ENCODE measurements around the gene DNM3.

The DNM3 gene

GRCh38 chr1:172383536-172383935 lies 542.2 kb downstream of the DNM3 start:
- DNase-seq = no peak

GRCh38 chr1:172384656-172385055 lies 543.4 kb downstream of the DNM3 start:
- DNase-seq = no peak

GRCh38 chr1:172386046-172386445 lies 544.7 kb downstream of the DNM3 start:
- no peak for DNase-seq

- no peak for DNase-seq
These were observed 547.2 kb downstream of the DNM3 start for GRCh38 chr1:172388490-172388889.

- DNase-seq = no peak
These were observed 549.0 kb downstream of the DNM3 start for GRCh38 chr1:172390301-172390682.

GRCh38 chr1:172390683-172391551 lies 549.6 kb downstream of the DNM3 start:
- no peak for DNase-seq

- DNase-seq = no peak
These were observed 550.7 kb downstream of the DNM3 start for GRCh38 chr1:172391976-172392375.

GRCh38 chr1:172393354-172393753 lies 552.1 kb downstream of the DNM3 start:
- no peak for DNase-seq

- no peak for DNase-seq
These were observed 552.9 kb downstream of the DNM3 start for GRCh38 chr1:172394141-172394751.

- DNase-seq = no peak
These were observed 553.5 kb downstream of the DNM3 start for GRCh38 chr1:172394811-172395210.

GRCh38 chr1:172395576-172395975 lies 554.3 kb downstream of the DNM3 start:
- no peak for DNase-seq

- no peak for DNase-seq
These were observed 555.9 kb downstream of the DNM3 start for GRCh38 chr1:172397221-172397620.

- DNase-seq = no peak
These were observed 556.3 kb downstream of the DNM3 start for GRCh38 chr1:172397633-172398032.

GRCh38 chr1:172398193-172398592 lies 556.9 kb downstream of the DNM3 start:
- DNase-seq = no peak

GRCh38 chr1:172398970-172399755 lies 557.9 kb downstream of the DNM3 start:
- DNase-seq = no peak

GRCh38 chr1:172399756-172400721 lies 558.7 kb downstream of the DNM3 start:
- no peak for DNase-seq

GRCh38 chr1:172400722-172401105 lies 559.4 kb downstream of the DNM3 start:
- DNase-seq = no peak

GRCh38 chr1:172401477-172401876 lies 560.2 kb downstream of the DNM3 start:
- no peak for DNase-seq

- no peak for DNase-seq
These were observed 560.6 kb downstream of the DNM3 start for GRCh38 chr1:172401892-172402291.

- DNase-seq = no peak
These were observed 561.7 kb downstream of the DNM3 start for GRCh38 chr1:172402878-172403569.

- DNase-seq = no peak
These were observed 562.8 kb downstream of the DNM3 start for GRCh38 chr1:172404121-172404520.

- no peak for DNase-seq
These were observed 564.6 kb downstream of the DNM3 start for GRCh38 chr1:172405912-172406311.

Data from NCI-H1930 (cell line).